GM19324 (cell line): Measurements from ENCODE around the gene NEU4.
"Not testable (repeated sequence)": the region's sequence is repeated elsewhere in the genome, so short reads cannot be mapped to it uniquely, and the experiment has no call there.

Experiments used
- ATAC-seq: cut with Tn5 transposase; IDR thresholded peaks from one replicate; pipeline ENCODE4 v1.9.1; 2021; ENCODE audit warnings: mild to moderate bottlenecking, moderate library complexity; ENCODE audit not compliant: unreplicated experiment, low FRiP score

NEU4 gene

GRCh38 chr2:241774419-241775222 is 34.4 kb upstream of the NEU4 start:
- no peak for ATAC-seq

GRCh38 chr2:241775223-241776177 is 33.5 kb upstream of the NEU4 start:
- no peak for ATAC-seq

- ATAC-seq = no peak
Observed at GRCh38 chr2:241776336-241777169, 32.4 kb upstream of the NEU4 start, which contains the start of gene GAL3ST2. Gene GAL3ST2 (plus strand): TSS chr2:241776822. CDS start chr2:241776956, 134 bp downstream.

- no peak for ATAC-seq
Observed at GRCh38 chr2:241777170-241777685, 31.8 kb upstream of the NEU4 start.

GRCh38 chr2:241777686-241778627 is 31.0 kb upstream of the NEU4 start:
- no peak for ATAC-seq

- no peak for ATAC-seq
Observed at GRCh38 chr2:241780939-241781569, 27.9 kb upstream of the NEU4 start.

GRCh38 chr2:241782053-241782452 is 26.9 kb upstream of the NEU4 start:
- not testable (repeated sequence) for ATAC-seq

- ATAC-seq = no peak
Observed at GRCh38 chr2:241788135-241788534, 20.9 kb upstream of the NEU4 start.

- no peak for ATAC-seq
Observed at GRCh38 chr2:241788572-241788971, 20.4 kb upstream of the NEU4 start.

GRCh38 chr2:241791385-241791784 is 17.6 kb upstream of the NEU4 start:
- not testable (repeated sequence) for ATAC-seq

- ATAC-seq = no peak
Observed at GRCh38 chr2:241793385-241793784, 15.6 kb upstream of the NEU4 start.

- ATAC-seq = no peak
Observed at GRCh38 chr2:241794250-241794823, 14.7 kb upstream of the NEU4 start.

- no peak for ATAC-seq
Observed at GRCh38 chr2:241795021-241795999, 13.7 kb upstream of the NEU4 start.

- no peak for ATAC-seq
Observed at GRCh38 chr2:241796209-241796608, 12.8 kb upstream of the NEU4 start.

- ATAC-seq = no peak
Observed at GRCh38 chr2:241796610-241797138, 12.3 kb upstream of the NEU4 start.

GRCh38 chr2:241797441-241798080 is 11.4 kb upstream of the NEU4 start:
- ATAC-seq = no peak
